RPMI8226 (cell line): Measurements from ENCODE around the gene DUOXA1.

Experiments used
- DNase-seq: peaks from one replicate; pipeline ENCODE4 v3.0.0-alpha.2; 2015

The DUOXA1 gene, protein sequence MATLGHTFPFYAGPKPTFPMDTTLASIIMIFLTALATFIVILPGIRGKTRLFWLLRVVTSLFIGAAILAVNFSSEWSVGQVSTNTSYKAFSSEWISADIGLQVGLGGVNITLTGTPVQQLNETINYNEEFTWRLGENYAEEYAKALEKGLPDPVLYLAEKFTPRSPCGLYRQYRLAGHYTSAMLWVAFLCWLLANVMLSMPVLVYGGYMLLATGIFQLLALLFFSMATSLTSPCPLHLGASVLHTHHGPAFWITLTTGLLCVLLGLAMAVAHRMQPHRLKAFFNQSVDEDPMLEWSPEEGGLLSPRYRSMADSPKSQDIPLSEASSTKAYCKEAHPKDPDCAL

DNA sequence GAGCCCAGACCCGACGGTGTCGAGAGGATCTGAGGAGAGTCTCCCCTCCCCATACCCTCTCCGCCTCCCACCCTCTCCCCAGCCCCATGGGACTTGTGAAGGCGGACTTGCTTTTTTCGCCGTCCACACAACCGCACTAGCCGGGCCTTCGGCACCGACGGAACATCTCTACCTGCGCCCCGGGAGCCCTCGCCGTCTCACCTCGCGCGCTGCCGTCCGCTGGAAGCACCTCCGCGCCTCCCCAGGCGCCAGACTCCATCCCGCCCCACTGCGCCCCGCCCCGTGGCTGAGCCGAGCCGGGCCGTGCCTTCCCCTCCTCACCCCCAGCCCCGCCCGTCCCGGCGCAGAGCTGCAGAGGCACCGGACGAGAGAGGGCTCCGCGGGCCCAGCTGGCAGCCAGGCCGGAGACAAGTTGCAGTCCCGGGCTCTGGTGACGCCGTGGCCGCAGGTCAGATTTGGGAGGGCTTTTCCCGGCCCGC, at the start of gene DUOXA1, which contains the start of gene DUOX1:
DUOXA1 (minus strand) TSS at position 229 of the 479 bp plus-strand sequence. CDS start 6,865 bp downstream, outside the sequence.
DUOX1 (plus strand) TSS at position 344 of the 479 bp plus-strand sequence. CDS start 1,973 bp downstream, outside the sequence.
- DNase-seq, result no peak

DNA sequence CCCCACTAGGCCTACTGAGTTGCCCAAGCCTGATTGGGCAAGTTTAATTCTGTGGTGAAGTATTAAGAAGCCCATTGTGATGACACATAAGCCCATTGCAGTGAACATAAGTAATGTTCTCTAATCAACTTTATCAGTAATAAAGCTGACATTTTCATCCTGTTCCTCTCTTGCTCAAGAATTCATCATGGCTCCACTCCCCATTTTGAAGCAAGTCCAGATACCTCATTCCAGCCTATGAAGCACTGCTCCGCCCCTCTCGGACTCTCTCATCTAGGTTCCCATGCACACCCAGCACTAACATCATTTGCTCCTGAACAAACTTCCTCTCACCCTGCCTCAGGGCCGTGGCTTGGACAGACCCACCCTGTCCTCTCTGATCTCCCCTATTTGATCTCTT, 47.6 kb upstream of the DUOXA1 start:
- no peak for DNase-seq

DNA sequence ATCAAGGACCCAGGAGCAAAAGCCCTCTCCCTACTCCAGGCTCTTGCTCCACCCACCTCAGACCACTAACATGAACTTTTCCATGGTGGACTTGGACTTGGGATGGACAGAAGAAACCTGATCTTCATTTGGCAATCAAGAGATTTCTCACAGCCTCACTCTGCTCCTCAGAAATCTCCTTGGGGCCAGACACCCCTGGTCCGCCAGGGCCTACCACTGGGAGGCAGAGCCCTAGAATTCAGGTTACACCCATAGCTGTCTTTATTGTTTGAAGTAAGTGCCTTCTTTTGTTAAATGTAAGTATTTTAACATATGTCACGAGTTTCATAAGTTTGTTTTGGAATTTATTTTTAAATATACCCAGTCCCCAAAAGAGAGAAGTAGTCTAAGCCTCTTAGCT, 44.9 kb upstream of the DUOXA1 start:
- no peak for DNase-seq

DNA sequence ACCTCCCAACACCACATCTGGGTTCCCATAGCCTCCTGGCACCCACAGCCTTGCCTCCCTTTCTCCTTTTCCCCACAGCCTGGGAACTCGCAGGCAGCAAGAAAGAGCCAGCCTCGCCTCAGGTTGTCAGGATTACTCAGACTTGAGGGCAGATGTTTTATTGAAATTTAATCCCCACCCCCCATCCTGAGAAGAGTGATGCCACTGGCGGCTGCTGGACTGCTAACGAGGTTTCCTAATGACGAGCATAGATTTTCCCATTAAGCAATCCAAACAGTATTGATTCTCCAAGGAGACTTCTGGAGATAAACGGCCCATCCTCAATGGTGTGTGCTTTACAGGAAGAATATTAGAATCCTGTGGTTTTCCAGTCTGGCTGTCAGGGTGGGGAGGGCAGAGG, 44.4 kb upstream of the DUOXA1 start:
- DNase-seq, result no peak

DNA sequence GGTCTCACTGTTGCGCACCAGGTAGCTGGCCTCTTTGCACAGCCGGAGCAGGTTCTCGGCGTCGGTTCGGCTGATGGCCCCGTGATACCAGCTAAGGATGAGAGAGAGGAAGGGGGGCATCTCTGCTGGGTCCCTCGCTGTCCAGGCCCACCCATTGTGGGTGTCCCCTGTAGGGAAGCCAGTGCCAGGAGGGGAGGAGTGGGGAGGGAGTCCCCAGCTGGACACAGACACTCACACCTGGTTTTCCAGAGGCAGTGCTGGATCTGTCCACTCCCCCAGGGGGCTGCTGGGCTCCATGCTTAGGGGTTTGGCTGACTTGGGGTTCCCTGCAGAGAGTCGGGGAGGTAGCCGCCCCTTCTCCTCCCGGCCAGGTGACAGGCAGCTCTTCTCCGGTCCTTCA, 42.2 kb upstream of the DUOXA1 start:
- DNase-seq, result no peak

DNA sequence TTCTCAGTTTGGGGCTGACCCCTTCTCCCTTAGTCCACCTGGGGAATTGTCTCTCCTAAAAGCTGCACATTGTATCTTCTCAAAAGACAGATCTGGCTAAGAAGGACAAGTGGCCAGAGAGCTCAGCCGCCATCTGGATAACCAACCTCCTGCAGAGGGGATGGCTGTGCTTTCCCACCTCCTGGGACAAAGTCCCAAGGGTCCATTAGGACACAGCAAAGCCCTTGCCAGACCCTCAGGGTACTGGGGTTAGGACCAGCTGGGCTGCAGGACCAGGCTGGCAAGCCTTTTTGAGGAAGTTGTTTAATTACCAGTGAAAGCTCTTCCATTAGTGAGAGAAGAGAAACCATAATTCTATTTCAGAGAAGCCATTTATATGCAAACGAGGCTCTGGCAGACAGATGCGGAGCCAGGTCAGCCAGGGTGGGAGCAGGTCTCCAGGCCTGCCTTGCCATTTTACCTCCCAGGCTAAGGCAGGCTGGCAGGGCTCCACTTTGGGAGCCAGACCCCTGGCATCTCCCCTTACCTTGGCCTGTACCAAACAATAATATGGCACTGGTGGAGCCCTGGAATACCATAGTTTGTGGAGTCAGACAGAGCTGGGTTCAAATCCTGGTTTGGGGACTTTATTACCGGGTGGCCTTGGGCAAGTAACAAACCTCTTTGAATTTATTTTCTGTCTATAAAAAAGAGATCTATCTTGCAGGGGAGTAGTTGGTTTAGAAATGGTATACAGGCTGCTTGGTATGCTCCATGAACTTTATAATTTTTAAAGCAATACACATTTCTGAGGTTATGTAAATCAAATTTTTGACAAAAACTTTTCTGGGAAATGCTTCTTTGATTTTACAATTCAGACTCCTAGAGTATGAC, 40.2 kb upstream of the DUOXA1 start:
- no peak for DNase-seq

DNA sequence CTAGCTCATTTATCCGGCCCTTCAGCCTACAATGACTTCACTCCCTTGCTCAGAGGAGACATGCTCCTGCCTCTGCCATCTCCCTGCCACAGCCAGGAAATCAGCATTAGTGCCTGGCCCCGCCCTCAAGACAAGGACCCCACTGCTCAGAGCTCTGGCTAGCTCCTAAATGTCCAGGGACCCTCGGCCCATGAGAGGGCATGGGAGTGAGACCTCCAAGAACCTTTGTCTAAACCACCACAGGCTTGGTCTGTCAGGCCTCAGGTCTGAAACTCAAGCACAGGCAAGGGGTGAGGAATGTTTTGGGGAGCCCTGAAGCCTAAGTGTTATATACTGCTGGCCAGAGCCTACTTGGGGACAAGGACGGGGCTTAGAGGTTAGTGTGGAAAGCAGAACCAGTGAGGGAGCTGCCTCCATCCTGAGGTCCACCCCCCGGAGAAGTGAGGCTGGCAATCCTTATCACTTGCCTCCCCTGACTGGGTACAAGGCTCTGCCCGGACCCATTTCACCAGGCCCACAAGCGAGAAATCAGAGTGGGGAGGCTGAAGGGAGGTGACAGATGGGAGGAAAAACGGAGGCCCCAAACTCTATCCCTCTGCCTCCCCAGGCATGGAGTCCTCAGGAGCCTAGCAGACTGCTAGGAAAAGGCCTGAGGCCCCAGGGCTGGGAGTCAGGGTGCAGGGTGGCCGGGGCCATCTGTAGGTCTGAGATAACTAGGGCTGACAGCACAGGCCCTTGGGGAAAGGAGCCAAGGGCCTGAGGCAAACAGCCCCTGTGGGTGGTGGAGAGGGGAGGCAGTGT, 39.3 kb upstream of the DUOXA1 start:
- no peak for DNase-seq

DNA sequence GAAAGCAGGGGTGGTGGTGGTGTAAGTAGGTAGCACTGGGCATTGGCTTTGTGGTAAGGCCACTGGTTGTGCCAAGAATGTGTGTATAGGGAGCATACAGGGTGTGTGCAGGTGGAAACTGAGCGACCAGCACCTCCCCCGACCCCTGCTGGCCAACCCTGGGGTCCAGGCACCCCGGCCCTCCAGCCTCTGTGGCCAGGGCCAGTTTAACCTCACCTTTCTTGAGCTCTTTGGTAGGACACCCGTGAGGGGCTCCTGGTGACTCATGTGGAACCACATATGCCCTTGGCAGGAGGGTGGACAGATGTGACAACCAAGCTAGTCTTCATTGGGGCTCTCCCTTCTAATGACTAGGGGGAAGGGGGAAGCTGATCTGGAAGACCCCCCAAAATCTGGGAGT, 38.6 kb upstream of the DUOXA1 start:
- DNase-seq, result no peak

DNA sequence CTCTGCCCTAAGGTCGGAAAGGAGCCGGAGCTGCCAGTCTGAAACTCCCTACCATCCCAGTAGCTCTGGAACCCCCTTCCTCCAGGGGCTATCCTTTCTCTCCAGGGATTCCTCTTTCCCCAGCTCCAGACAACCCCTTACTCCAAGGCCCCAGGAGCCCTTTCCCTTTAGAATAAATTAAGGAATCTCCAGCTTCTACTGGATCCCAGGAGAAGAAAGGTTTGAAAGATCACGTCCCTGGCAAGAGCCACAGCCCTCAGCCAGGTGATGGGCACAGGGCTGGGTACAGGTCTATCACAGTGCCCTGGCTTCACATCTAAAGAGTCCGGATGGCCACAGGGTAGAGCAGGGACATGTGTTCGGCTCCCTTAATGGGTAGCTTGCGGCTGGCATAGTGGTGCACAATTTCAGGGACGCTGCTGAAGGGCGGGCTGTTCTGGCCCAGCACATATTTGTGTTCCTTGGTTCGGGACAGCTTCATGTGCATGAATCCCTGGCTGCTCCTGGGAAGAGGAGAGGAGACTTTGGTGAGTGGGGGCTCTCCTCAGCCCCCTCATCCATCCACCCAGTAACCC, 38.0 kb upstream of the DUOXA1 start:
- no peak for DNase-seq

DNA sequence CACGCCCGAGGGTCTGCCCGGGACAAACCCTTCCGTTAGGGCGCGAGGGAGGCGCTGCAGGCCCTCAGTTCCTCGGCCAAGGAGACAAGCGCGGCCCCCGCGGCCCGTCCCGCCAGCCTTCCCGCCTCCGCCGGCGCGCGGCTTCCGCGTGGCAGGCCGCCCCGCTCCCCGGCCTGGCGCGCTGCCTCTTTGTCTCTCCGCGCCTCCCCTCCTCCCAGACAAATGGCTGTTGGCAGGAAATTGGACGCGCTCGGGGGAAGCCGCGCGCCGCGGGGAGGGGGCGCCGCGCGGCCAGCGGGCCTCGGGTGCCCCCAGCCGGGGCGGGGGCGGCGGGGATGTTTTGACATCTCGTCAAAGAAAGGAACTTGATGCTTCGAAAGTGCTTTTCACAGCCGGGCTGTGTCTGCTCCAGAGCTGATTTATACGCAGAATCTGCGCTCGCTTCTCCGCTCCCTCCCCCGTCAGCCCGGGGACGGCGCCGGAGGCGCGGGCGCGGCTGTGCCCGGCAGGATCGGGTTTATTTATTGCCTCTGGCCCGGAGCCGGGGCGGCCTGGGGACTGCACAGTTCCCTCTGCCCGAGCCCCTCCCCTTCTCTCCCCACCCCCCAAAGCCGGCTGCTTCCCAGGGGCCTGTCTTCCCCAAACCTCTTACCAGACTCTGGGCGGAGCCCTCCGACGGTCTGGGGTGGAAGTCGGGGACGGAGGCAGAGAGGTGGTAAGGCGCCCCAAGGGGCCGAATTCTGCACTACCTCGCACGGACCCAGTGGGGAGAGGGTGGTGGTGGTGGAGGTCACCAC, 37.4 kb upstream of the DUOXA1 start:
- DNase-seq, result peak; percentile 85

DNA sequence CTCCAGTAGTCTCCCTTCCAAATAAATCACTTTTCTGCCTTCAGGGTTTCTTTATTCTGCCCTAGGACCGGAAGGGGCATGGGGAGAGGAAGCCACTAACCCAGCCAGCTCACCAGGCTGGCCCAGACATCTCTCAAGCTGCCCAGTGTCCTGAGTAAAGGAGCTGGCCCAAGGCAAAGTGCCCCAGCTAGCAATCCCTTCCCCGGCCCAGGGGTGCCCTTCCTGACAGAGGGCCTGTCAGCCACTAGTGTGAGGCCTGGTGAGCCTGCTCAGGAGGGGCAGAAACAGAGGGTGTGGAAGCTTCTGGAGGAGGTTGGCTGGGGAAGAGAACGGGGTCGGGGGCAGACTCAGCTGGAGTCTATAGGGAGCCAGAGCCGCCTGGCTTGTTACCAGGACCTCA, 35.9 kb upstream of the DUOXA1 start:
- DNase-seq, result no peak

DNA sequence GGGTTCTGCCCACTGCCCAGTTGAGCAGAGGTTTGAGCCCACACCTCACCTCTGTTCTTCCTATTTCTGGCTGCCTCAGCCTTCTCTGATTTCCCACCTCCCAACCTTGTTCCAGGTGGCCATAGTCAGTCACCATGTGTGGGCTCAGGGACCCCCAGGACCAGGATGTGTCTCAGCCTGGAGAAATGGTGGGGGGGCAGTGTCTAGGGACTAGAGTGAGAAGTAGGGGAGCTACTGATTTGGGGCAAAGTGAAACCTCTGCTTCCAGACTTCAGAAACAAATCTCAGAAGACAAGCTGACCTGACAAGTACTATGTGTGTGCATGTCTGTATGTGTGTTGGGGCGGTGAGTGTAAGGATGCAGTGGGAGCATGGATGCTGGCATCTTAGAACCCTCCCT, 35.2 kb upstream of the DUOXA1 start:
- no peak for DNase-seq

DNA sequence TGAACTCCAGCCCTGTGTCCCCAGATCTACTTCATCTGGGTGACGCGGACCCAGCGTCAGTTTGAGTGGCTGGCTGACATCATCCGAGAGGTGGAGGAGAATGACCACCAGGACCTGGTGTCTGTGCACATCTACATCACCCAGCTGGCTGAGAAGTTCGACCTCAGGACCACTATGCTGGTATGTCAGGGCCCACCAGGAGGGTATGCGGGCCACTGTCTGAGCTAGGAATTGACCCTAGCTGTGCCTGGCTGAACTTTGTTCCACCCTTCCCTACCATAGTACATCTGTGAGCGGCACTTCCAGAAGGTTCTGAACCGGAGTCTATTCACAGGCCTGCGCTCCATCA, 33.8 kb upstream of the DUOXA1 start:
- no peak for DNase-seq

DNA sequence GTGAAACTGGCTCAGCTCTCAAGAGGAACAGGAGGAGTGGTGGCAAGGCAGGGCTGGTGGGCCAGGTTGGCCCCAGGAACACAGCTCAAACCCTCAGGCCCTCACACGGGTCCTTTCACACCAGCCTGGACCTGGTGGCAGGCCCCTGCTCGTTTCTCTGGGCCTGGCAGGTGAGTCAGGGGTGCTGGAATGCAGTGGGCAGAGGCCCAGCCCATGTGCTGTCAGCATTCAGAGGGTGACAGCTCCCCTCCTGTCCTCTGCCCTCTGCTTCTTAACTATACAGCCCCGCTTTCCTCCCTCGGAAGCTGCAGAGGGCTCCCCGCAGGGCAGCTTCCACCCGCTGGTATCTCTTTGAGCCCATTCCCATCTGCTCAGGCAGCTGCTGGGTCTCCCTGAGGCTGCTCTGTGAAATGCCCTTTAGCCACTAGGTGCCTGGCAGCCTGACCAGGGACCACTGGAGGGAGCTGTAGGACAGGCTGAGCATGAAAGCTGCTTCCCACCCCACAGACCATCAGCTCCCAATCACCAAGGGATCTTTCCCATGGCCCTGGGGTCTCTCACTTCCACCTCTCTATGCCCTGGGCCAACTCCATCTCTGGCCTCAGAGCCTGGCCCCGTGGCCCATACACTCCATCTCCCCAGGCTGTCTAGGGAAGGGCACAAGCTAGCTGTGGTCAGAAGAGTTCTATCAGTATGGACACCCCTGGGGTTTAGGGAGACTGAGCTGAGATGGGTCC, 33.3 kb upstream of the DUOXA1 start:
- peak; percentile 72 for DNase-seq

DNA sequence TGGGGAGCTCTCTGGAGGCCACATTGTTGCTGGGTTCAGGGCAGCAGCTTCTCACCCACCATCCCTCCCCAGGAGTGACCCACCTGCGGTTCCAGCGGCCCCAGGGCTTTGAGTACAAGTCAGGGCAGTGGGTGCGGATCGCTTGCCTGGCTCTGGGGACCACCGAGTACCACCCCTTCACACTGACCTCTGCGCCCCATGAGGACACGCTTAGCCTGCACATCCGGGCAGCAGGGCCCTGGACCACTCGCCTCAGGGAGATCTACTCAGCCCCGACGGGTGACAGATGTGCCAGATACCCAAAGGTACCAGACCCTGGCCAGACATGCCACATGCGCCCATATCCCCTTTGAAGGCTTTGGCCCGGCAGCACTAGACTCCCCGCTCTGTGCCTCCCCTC, 32.0 kb upstream of the DUOXA1 start:
- no peak for DNase-seq

DNA sequence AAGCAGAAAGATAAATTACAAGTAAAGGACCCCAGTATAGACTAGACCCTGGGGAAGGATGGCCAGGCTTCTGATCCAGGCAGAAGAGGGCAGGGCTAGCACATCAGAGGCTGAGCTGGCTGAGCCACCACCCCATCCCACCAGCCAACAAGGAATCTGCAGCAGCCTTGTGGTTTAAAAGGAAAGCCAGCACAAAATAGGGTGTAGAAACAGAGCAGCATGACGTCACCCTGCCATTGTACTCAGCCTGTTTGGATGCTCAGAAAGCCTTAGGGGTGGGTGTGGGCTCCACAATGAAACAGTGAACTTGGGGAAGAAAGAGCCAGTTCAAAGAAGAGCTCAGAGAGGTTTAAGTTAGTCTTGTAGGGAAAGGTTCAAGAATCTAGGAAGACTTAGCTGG, 28.3 kb upstream of the DUOXA1 start:
- no peak for DNase-seq

DNA sequence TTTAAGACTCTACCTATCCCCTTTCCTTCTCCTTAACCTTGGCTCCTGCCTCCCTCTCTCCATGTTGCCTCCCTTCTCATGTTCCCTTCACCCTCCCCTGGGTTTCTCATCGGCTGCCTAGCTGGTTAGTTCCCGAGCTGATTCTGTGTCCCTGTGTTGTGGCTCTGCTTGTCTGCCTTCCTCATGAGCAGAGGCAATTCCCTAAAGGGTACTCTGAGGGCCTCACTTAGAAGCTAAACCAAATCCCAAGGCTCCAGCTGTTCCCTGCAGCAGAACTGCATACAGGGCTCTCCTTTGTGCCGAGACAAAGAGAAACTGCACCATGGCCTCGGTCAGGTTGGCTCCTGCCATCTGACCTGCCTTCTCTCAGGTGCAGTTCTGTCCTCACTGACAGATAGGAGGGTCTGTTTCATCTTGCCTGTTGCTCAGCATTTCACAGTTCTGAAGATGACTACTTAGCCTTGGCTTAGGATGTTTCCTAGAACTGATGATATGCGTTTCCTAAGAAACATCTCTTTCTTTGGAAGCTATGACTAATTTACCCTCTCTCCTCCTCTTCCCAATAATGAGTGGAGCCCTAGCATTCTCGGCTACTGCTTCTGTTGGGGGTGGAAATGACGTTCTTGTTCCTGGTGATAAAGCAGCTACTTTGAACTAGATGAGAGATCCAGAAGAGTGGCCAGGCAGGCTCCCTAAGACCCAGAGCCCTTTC, 27.2 kb upstream of the DUOXA1 start:
- DNase-seq, result no peak

DNA sequence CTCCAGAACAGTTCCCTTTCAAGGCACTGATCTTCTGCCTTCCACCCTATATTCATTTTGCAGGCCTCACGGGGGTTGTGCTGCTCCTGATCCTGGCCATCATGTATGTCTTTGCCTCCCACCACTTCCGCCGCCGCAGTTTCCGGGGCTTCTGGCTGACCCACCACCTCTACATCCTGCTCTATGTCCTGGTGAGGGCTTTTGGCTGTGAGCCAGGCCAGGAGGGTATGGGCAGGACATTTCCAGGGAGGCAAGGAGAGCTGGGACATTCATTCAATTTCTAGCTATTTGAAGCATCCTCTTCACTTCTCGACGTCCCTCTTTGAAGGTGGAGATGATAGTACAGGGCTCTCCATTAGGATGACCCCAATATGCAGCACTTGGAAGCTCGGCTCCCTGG, 26.1 kb upstream of the DUOXA1 start:
- no peak for DNase-seq

DNA sequence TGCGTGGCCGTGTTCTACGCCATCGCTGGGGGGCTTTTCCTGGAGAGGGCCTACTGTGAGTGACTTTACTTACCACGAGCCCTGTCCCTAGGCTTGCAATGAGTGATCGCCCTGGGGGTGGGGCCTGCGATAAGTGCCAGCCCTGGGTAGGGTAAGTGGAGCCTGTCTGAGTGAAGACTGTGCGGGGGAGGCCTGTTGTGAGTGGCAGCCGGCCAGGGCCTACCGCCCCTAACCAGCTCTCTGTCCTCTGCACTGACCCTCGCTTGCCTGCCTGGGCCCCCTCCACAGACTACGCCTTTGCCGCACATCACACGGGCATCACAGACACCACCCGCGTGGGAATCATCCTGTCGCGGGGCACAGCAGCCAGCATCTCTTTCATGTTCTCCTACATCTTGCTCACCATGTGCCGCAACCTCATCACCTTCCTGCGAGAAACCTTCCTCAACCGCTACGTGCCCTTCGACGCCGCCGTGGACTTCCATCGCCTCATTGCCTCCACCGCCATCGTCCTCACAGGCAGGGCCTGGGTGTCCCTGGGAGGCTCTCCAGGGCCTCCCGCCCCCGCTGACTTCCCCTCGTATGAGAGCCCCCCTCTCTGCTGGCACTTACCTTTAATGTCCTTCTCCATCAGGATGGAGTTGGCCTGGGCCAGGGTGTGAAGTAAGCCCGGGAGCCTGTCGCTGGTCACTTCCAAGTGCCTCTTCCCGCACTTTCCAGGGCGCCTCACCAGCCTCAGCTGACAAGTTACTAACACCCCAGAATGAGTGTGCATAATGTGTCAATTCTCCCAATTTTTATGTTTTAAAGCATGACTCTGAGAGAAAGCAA, 22.5 kb upstream of the DUOXA1 start:
- no peak for DNase-seq

DNA sequence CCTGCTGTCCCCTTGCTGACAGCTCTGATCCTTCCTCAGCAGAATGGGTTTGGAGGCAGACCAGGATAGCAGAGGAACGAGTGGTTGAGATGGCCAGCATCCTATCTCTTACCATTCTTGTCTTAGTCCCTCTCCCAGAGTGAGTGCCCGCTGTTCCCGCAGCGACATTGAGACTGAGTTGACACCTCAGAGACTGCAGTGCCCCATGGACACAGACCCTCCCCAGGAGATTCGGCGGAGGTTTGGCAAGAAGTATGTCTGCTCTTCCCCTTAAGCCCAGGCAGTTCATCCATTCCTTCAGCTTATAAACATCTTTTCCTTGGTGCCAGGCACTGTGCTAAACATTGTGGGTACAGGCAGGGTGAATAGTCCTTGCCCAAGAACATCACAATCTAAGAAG, 21.3 kb upstream of the DUOXA1 start:
- no peak for DNase-seq
